ENCODE results near the gene FAM156B.
A peak's percentile ranks its signal among the peaks of the same experiment; 100 is the strongest.
"Not testable (repeated sequence)": the region's sequence is repeated elsewhere in the genome, so short reads cannot be mapped to it uniquely, and the experiment has no call there.

FAM156B gene

GRCh38 chrX:52896855-52897709 lies at the start of gene FAM156B:
TSS of gene FAM156B (plus strand) at chrX:52897330. CDS start at chrX:52907226, 9,896 bp downstream.
- not testable (repeated sequence) for DNase-seq (ENCODE audit: low read depth)

DNA sequence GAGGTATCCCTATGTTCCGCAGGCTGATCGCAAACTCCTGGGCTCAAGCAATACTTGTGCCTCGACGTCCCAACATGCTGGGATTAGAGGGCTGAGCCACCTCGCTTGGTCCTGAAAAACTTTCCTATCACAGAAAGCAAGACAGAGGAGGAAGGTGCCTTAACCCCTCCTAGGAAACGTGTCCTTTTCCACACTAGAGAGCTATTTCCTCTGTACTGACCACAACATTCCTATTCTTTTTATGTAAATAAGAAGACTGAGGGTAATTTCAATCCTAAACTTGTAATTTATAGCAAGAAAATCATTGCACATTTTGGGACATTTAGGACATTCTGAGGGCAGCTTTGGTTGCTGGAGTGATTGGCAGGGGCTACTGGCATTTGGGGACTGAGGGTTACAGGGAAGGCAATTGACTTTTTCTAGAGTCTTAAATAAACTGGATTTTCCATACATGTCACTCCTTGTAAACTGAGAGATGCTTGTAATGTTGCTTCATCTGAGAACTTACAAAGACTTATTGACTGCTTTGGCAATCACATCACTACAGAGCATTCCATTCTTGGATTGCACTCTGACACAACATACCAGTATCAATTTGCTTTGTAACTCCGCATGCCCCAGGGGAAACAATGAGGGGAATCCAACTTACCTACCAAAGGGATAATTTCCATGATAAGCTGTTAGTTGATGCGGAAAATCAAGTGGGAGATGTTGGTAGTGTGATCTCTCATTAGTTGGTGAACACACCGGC lies 44.8 kb upstream of the FAM156B start:
- DNase-seq (ENCODE audit: low read depth) = peak; percentile 26

GRCh38 chrX:52856991-52857525 lies 40.1 kb upstream of the FAM156B start:
- not testable (repeated sequence) for DNase-seq (ENCODE audit: low read depth)

DNA sequence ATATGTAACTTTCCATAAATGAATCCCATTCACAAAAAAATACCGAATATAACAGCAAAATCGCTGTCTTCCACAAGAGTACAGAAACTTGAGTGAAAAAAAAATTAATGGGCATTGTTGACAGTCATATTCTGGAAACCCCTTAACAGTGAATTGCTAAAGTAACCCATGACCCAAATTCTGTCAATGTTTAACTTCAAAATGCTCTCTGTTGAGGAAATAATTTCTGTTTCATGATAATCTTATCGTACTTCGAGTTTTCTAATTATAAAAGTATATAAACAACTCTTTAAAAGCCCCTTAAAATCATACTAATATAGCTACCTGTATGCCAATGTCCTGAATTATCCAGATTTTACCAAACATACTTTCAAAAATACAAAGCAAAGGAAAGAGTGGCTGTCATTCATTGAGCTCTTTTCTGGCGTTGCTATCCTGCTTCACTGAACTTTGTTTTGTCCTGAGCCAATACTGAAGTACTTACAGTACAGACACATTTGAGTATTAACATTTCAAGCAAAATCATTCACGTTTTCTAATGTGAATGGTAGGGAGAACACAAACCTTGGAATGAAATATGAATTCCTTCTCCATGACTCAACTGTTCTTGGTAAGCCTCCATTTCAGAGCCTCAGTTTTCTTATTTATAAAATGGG lies 31.7 kb upstream of the FAM156B start:
- peak; percentile 10 for DNase-seq (ENCODE audit: low read depth)

DNA sequence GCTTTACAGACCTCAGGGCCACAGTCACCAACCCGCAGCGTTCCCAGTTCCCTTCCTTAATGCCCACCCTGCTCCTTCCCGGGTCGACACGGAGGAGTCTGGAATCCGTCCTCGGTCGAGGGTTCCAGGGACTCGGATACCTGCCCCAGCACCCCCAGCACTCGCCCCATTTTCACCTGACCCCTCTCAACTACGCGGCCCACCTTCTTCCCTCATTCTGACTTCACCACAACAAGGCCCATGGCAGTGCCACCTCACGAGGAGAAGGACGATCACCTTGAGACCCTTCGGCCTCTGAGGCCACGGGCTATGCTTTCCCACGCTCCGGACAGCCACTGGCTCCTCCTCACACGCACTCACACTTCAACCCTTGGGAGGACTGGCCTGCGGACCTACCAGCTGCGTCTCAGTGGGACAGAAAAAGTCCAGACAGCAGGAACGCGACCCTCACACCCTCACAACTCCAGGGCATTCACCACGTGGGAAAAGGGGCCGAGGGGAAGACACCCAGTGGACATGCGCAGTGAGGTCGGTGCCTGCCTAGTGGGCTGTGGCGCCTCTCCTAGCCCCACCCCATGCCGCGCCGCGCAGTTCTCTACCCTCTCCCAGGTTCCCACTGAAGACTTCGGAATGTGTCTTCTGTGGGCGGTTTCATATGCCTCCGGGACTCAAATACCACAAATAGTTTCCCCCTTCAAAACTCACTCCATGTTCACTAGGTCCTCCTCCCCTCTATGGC lies 29.4 kb upstream of the FAM156B start, which contains the start of gene XAGE3:
Gene XAGE3, minus strand, starts transcription at position 474 of the 739 bp plus-strand sequence. CDS start 950 bp downstream, outside the sequence.
- DNase-seq (ENCODE audit: low read depth) = no peak

DNA sequence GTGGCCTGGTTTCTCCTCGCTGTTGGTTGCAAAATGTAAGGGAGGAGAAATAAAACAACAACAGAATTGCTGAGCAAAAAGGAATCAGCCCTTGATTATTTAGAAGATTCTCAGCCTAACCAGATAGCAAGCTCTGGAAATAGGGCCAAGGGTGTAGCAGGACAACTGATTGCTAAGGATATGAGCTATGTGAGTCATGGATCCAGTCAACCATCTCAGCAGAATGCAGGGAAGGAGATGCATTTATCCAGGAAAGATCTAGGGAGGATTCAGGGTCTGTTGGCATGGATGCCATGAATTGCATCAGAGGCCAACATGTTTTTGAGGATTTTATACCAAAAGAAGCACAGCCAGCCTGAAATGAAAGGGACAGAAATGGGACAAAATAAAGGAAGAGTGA lies 27.1 kb upstream of the FAM156B start:
- no peak for DNase-seq (ENCODE audit: low read depth)

- DNase-seq (ENCODE audit: low read depth) = not testable (repeated sequence)
Measured at GRCh38 chrX:52873825-52874224, 23.3 kb upstream of the FAM156B start.

DNA sequence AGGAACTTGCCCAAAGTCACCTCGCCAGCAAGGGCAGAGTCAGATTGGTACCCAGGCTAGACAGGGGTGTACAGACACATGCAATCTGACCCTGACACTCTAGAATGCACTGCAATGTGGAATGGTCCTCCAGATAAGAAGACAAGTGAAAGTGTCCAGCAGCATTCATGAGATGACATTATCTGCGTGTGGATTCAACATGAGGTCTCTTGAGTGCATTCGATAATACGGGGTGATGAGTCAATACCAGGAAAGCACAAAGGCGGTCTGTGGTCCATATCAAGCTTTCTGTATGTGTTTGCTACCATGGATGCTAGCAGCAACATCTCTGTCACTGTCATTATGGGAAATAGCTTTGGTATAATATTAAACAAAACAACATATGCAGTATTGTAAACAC lies 22.5 kb upstream of the FAM156B start:
- no peak for DNase-seq (ENCODE audit: low read depth)

GRCh38 chrX:52875436-52875835 lies 21.7 kb upstream of the FAM156B start:
- not testable (repeated sequence) for DNase-seq (ENCODE audit: low read depth)

DNA sequence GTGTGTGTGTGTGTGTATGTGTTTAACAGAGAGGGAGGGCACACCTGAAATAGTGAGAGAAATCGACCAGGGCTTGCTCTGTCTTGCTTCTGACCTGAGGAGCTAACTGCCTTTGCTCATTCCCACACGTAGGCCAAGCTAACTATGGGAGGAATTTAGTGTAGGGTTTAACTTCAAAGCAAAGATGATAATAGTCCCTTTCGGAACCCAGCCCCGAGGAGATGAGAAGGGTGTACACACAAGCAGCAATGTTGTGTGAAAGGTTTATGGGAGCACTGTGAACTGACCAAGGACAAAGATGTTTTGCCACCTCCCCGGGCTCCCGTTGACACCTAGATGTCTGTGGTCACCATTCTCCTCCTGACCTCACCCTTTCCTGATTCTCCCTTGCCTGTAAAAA lies 20.7 kb upstream of the FAM156B start:
- not testable (repeated sequence) for DNase-seq (ENCODE audit: low read depth)

GRCh38 chrX:52887459-52887858 lies 9.7 kb upstream of the FAM156B start:
- DNase-seq (ENCODE audit: low read depth) = not testable (repeated sequence)

DNA sequence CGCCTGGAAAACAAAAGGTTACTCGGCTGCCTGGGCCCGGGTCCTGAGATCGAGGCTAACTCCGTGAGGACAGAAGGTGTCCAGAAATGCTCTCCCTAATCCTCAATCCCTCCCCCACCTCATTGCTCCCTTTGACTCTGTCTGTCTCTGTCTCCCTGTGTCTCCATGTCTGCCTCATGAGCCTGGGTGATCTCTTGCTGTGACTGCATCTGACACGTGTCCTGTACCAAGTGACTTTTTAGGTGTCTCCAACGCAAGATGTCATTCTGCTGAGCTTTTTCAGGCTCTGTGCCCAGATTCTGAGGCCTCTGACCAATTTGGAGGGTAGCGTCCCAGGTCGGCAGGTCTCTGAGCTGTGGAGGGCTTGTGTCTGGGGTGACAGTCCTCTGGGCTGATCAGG lies 9.0 kb upstream of the FAM156B start:
- not testable (repeated sequence) for DNase-seq (ENCODE audit: low read depth)

- DNase-seq (ENCODE audit: low read depth) = not testable (repeated sequence)
Measured at GRCh38 chrX:52896438-52896837, 692 bp upstream of the FAM156B start.

DNA sequence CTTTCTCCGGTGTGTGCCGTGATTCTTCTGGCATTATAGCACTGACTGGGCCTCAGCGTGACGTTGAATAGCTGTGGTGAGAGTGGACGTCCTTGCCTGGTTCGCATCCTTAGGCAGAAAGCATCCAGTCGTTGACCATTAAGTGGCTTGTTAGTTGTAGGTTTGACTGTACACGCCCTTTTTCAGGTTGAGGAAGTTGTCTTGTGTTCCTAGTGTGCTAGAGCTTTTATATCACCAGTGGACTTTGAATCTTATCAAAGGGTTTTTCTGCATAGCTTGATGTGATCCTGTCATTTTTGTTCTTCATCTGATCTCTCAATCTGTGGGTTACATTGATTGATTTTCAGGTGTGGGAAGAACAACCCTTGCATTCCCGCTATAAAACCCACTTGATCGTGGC lies 8.4 kb downstream of the FAM156B start:
- not testable (repeated sequence) for DNase-seq (ENCODE audit: low read depth)

DNA sequence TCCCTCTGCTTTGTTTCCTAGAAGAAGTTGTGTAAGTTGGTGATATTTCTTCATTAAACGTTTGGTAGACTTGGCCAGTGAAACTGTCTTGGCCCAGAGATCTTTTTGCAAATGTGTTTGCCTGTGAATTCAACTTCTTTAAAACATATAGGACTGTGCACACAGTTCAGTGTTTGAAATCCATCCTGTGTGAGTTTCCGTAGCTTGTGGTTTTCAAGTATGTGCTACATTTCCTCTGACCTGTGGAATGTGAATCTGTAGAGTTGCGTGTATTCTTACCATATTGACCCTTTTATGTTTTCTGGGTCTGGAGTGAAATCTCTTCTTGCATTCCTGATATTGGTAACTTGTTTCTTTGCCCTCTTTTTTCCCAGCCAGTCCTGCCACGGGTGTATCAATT lies 8.9 kb downstream of the FAM156B start:
- not testable (repeated sequence) for DNase-seq (ENCODE audit: low read depth)

- DNase-seq (ENCODE audit: low read depth) = not testable (repeated sequence)
Measured at GRCh38 chrX:52907137-52907536, 10.0 kb downstream of the FAM156B start.

GRCh38 chrX:52907900-52908299 lies 10.8 kb downstream of the FAM156B start:
- not testable (repeated sequence) for DNase-seq (ENCODE audit: low read depth)

DNA sequence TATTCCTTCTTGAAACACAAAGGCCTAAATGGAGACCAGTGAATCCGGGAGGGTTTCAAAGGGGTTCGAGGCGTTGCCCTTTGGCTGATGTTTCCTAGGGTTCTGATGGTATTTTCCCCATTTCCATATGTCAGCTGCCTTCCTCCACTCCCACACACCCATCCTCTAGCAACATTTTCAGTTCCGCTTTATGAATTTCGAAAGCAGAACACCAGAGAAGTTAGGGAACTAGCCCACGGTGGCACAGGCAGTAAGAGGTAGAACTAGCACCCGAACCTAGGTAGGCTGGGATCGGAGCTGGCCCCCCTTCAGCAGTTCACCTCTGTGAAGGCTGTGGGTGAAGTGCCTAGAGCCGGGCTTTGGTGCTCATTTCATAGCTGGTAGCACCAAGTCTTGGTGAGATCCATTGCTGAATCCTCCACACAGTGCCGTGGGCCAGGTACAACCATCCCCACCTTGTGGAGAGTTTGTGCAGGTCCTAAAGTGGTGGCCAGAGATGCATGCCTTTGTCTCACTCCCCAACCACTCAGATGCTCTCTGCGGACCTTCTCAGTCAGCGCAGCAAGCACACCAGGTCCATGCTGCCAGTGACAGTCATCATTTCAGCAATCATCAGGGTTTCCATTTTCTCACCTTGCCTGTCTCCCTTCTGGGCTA lies 12.3 kb downstream of the FAM156B start:
- DNase-seq (ENCODE audit: low read depth) = not testable (repeated sequence)

DNA sequence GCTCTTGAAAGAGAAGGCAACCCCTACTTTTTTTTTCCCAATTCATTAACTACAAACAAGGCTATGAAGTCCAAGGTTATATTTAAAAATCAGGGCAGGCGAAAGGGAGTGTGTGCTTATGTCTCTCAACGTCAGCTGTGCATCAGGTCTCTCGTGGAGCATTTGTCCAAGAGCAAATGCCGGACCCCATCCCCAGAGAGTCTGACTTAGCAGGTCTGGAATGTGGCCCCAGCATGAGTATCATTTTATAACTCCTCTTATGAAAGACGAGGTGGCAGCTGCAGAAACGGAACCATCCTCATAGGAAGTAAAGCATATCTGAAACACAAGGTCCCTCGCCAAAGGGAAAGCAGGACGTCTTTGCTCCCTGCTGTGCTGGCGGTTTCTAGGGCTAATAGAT lies 16.6 kb downstream of the FAM156B start:
- DNase-seq (ENCODE audit: low read depth) = not testable (repeated sequence)

- DNase-seq (ENCODE audit: low read depth) = not testable (repeated sequence)
Measured at GRCh38 chrX:52914704-52915103, 17.6 kb downstream of the FAM156B start.

DNA sequence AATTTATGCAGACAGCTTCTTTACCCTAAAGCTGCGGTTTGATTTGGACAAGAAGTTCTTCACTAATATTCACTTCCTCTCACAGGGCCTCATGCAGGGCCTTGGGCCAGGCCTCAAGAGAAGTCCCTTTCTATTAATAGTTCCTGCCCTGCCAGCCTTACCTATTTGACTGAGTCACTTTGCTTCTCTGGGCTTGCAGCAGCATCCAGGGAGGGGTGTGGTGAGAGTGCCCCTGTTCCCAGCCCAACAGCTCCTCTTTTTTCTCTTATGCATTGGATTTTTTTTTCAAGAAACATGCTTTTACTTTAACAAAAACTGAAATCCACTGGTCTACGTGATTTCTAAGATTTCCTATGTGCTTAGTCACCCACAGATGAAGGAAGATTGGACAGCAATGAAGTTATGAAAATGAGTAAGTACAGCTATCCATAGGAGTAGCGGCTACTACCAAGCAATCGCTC lies 26.7 kb downstream of the FAM156B start:
- peak; percentile 67 for DNase-seq (ENCODE audit: low read depth)

All from iris pigment epithelial cell (primary cell).